Bone marrow (tissue), 2 donors: ENCODE data around the gene MTRF1L.
"Not testable (repeated sequence)": the region's sequence is repeated elsewhere in the genome, so short reads cannot be mapped to it uniquely, and the experiment has no call there.

ENCODE experiments used
- DNase-seq, 2 donors: peaks; one replicate each; lab custom pipeline; 2025; lab: John Stamatoyannopoulos, UW

The MTRF1L gene

GRCh38 chr6:153001767-153002612 lies 519 bp downstream of the MTRF1L start:
- no peak for DNase-seq

- DNase-seq, result not testable (repeated sequence)
These were observed 1.7 kb downstream of the MTRF1L start for GRCh38 chr6:153000790-153001189.

- DNase-seq, result no peak
These were observed 2.3 kb downstream of the MTRF1L start for GRCh38 chr6:153000243-153000642.

- DNase-seq, result not testable (repeated sequence)
These were observed 3.0 kb downstream of the MTRF1L start for GRCh38 chr6:152999538-152999937.

DNA sequence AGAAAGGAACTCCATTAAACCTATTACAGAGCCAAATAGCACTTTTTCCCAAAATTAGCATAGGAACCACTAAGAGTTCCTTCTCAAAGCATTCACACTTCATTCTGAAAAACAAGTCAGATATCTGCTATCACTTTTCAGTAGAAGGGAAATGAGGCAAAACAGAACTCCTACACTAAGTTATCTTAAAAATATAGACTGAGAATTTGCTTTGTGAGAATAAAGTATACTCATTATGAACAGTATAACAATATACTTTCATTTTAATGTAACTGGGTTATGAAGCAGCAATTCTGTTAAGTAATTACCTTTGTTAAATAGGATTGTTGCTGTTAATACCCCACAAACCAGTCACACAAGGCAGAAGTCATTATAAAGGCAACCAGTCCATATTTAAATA lies 8.7 kb downstream of the MTRF1L start:
- no peak for DNase-seq

DNA sequence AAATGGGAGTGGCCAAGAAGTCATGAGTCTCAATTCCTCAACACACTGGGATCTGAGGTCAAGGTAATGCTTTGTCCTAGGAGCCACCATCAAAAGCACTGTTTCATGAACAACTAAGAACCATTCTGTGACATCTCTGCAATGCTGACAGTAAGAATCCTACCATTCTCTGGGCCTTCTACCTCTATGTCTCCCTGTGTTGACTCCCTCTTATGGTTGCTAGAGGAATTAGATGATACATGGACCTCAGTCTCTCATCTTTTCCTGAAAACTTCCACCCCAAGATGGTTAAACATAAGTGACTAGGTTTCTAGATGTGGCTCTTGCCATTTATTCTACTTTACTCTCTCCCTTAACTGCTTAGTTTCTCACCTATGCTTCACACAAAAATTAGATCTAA lies 9.1 kb downstream of the MTRF1L start:
- DNase-seq, result no peak

- no peak for DNase-seq
These were observed 15.5 kb downstream of the MTRF1L start for GRCh38 chr6:152986978-152987377.

- DNase-seq, result not testable (repeated sequence)
These were observed 17.2 kb downstream of the MTRF1L start for GRCh38 chr6:152985300-152985699.

GRCh38 chr6:152984513-152984872 lies 18.0 kb downstream of the MTRF1L start:
- no peak for DNase-seq

DNA sequence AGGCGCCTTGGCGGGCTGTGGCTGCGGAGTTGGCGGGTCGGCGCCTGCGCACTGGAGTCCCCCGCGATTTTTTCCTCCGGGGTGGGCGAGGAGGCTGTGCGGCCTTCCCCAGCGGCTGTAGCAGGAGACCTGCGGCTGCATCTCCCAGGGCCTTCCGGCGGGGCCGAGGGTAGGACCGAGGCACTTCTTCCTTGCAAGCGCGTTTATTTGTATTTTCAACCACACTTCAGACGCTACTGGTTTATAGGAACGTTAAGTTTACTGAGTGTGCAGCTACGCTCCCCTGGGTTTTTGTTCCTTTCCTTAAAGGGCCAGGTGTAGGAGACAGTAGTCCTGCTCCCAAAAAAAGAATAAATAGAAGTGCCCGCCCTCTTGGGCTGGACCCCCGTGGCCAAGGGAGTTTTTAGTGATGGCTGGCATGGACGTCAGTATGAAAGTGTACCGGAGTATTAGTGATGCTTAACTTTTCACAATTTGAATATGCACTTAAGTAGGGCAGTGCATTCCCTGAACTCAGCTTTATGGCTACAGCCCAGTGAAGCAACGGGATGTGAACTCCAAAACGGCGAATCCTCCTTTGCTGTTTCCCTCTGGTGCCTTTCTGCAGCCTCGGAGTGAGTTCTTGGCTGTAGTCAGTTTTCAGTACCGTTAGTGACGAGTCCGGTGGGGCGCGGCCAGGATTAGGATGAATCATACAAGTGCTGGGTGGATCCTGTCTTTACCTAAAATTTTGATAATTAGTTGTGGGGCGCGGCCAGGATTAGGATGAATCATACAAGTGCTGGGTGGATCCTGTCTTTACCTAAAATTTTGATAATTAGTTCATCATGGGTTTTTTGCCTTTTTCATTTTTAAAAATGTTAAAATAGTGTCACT lies 18.6 kb downstream of the MTRF1L start:
- DNase-seq, result peak; percentile 58 to 66

- DNase-seq, result peak; percentile 95 to 97
These were observed 19.4 kb downstream of the MTRF1L start, which contains the start of gene FBXO5 for GRCh38 chr6:152982904-152983636. FBXO5 (minus strand) TSS chr6:152983041; CDS start chr6:152982959, 82 bp downstream.

DNA sequence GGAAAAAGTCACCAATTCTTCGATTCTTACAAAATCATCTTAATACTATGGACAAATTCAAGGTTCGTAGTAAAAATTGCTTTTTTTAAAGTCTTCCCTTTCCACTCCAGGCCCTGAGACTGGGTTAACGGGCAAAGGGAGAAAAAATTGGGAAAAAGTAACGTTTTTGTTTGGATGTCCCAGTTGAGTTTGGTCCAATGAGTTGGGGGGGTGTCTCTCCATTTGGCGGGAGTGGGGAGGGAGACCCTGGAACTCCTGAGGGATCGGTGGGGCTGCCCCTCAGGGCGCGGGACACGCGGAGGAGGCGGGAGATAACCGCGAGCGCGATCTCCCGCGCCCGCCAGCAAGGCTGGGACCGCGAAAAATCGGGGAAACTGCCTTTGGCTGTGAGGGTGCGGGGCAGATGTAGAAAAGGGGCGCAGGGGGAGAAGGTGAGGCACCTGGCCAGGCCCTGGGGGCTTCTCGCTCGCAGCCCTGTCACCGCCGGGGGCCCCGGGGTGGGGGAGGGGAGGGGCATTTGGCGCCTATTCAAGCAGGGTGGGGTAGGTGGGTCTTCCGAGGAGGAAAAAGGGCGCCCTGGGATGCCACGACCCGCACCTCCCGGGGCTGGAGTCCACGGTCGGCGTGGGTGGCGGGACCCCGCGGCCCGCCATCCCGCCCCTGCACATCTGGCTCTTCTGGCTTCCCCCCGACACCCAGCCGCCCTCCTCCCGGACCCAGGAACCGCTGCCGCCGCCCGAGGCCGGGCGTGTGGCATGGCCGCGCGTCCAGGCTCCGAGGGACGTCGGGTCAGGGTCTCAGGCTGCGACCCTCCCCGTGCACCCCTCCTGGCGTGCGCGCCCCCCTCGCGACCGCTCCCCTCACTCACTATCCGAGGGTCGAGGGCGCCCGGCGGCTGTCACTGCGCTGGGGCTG lies 20.3 kb downstream of the MTRF1L start:
- no peak for DNase-seq

GRCh38 chr6:152981219-152981618 lies 21.3 kb downstream of the MTRF1L start:
- DNase-seq, result no peak

DNA sequence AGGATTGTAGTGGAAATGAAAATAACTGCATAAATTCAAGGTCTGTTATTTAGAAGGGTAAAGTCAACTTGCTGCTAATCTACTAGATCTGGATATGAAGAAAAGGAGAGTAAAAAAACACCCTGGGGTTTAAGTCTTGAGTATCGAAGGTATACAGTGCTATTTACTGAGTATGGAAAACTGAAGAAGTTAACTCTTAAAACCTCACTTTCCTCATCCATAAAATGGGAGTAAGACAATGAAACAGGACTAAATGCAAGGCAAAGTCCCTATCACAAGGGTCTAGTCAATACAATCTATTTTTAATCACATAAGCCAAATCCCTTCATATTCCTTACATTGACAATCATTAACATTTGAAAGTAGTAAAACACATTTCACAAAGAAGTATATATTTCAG lies 21.9 kb downstream of the MTRF1L start:
- DNase-seq, result no peak

- DNase-seq, result no peak
These were observed 23.4 kb downstream of the MTRF1L start for GRCh38 chr6:152979116-152979515.

DNA sequence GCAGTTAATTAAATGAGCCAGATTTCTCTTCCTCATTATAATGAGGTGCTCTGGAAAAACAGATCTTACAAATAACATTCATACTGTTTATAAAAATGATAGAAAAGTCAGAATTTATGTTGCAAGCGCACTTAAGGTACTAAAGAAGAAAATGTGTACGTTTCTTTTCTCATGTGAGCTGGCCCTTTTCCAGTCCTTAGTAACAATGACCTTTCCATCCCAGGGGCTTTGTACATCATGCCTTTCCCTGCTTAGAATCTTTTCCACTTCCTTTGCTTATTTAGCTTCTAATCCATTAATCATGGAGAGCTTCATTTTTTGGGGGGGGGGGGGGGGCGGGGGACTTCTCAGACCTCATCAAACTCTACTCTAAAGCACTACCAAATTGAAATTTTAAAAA lies 24.5 kb downstream of the MTRF1L start:
- no peak for DNase-seq

- DNase-seq, result peak in 1 of 2 donors; percentile 5
These were observed 25.0 kb downstream of the MTRF1L start for GRCh38 chr6:152977556-152977955.

- no peak for DNase-seq
These were observed 25.8 kb downstream of the MTRF1L start for GRCh38 chr6:152976749-152977148.

- no peak for DNase-seq
These were observed 27.1 kb downstream of the MTRF1L start for GRCh38 chr6:152975204-152975915.

GRCh38 chr6:152973916-152974315 lies 28.6 kb downstream of the MTRF1L start:
- no peak for DNase-seq
